ENCODE data around the gene BTBD19.
A peak's percentile ranks its signal among the peaks of the same experiment; 100 is the strongest.

The BTBD19 gene

GRCh38 chr1:44783697-44784093 lies 24.6 kb upstream of the BTBD19 start:
- Histone ChIP-seq H2AK5ac (ENCODE audit: low read length, severe bottlenecking) (peak overlapping the region; percentile 45), H3K14ac (ENCODE audit: low read length in 2 of 2) (no peak overlapping the region), H3K36me3 (ENCODE audit: control insufficient read depth in 1 of 2, insufficient read depth in 2 of 2, low read depth in 1 of 2, low read length in 2 of 2) (peaks cover 23 to 30% of the 10 kb centered on the region in 2 experiments), H3K4me3 (ENCODE audit: insufficient read depth in 1 of 2, low read depth in 1 of 2, low read length in 2 of 2) (peak overlapping the region; percentile 49 to 51), H2BK12ac (ENCODE audit: low read length in 2 of 2) (peak overlapping the region in 1 of 2 experiments; percentile 58), H3K18ac (ENCODE audit: low read depth in 1 of 2, low read length in 2 of 2) (peak overlapping the region; percentile 3 to 81), H3K27me3 (ENCODE audit: control insufficient read depth in 1 of 2, insufficient read depth in 1 of 2, low read length in 2 of 2) (peaks cover 0 to 6% of the 10 kb centered on the region in 2 experiments), H2AFZ (ENCODE audit: low read depth, low read length) (peak overlapping the region; percentile 51), H3K27ac (ENCODE audit: low read length, poor library complexity, severe bottlenecking) (no peak overlapping the region), H3K79me1 (replicated peaks; ENCODE audit: low read length, poor library complexity, severe bottlenecking) (no peaks in the 10 kb centered on the region), H2BK15ac (ENCODE audit: low read depth, poor library complexity, severe bottlenecking) (no peak overlapping the region), H2BK120ac (ENCODE audit: low read depth, low read length) (no peak overlapping the region), H3K9me3 (ENCODE audit: control insufficient read depth, low read length) (no peaks in the 10 kb centered on the region), H3K4me2 (ENCODE audit: low read length, poor library complexity, severe bottlenecking) (peak overlapping the region; percentile 74), H3K4ac (ENCODE audit: low read depth in 1 of 2, low read length in 2 of 2) (no peak overlapping the region), H4K91ac (ENCODE audit: low read length) (peak overlapping the region; percentile 4), H2BK5ac (ENCODE audit: low read depth, low read length, poor library complexity, severe bottlenecking) (no peak overlapping the region), H3K9ac (ENCODE audit: low read length) (peak overlapping the region; percentile 41), H3K23ac (ENCODE audit: low read length in 2 of 2) (peak overlapping the region in 1 of 2 experiments; percentile 37), H4K8ac (ENCODE audit: low read length) (peak overlapping the region; percentile 94), H3K4me1 (ENCODE audit: control insufficient read depth, insufficient read depth, low read depth, low read length) (peaks cover 32% of the 10 kb centered on the region)
- WGBS, result 71% methylated on average over 7 of the region's 8 CpGs
- no peak for DNase-seq

GRCh38 chr1:44784094-44785028 lies 24.0 kb upstream of the BTBD19 start:
- Histone ChIP-seq H3K9me3 (ENCODE audit: control insufficient read depth, low read length) (no peaks in the 10 kb centered on the region), H2BK5ac (ENCODE audit: low read depth, low read length, poor library complexity, severe bottlenecking) (no peak overlapping the region), H3K18ac (ENCODE audit: low read depth in 1 of 2, low read length in 2 of 2) (peak overlapping the region; percentile 72 to 81), H3K9ac (ENCODE audit: low read length) (peak overlapping the region; percentile 41), H3K23ac (ENCODE audit: low read length in 2 of 2) (peak overlapping the region in 1 of 2 experiments; percentile 37), H2BK15ac (ENCODE audit: low read depth, poor library complexity, severe bottlenecking) (no peak overlapping the region), H3K4ac (ENCODE audit: low read depth in 1 of 2, low read length in 2 of 2) (peak overlapping the region; percentile 4 to 15), H3K36me3 (ENCODE audit: control insufficient read depth in 1 of 2, insufficient read depth in 2 of 2, low read depth in 1 of 2, low read length in 2 of 2) (peaks cover 17 to 24% of the 10 kb centered on the region in 2 experiments), H3K27me3 (ENCODE audit: control insufficient read depth in 1 of 2, insufficient read depth in 1 of 2, low read length in 2 of 2) (peaks cover 0 to 6% of the 10 kb centered on the region in 2 experiments), H3K4me2 (ENCODE audit: low read length, poor library complexity, severe bottlenecking) (peak overlapping the region; percentile 74), H3K14ac (ENCODE audit: low read length in 2 of 2) (peak overlapping the region in 1 of 2 experiments; percentile 89), H2BK120ac (ENCODE audit: low read depth, low read length) (peak overlapping the region; percentile 78), H3K27ac (ENCODE audit: low read length, poor library complexity, severe bottlenecking) (no peak overlapping the region), H2BK12ac (ENCODE audit: low read length in 2 of 2) (peak overlapping the region in 1 of 2 experiments; percentile 81), H4K91ac (ENCODE audit: low read length) (peak overlapping the region; percentile 4), H3K4me3 (ENCODE audit: insufficient read depth in 1 of 2, low read depth in 1 of 2, low read length in 2 of 2) (peak overlapping the region; percentile 51 to 62), H4K8ac (ENCODE audit: low read length) (peak overlapping the region; percentile 94), H2AFZ (ENCODE audit: low read depth, low read length) (peak overlapping the region; percentile 51), H2AK5ac (ENCODE audit: low read length, severe bottlenecking) (peak overlapping the region; percentile 9), H3K79me1 (replicated peaks; ENCODE audit: low read length, poor library complexity, severe bottlenecking) (no peaks in the 10 kb centered on the region), H3K4me1 (ENCODE audit: control insufficient read depth, insufficient read depth, low read depth, low read length) (peaks cover 32% of the 10 kb centered on the region)
- DNase-seq, result no peak
- 23% methylated on average over 42 of the region's 71 CpGs for WGBS

GRCh38 chr1:44785029-44785380 lies 23.3 kb upstream of the BTBD19 start:
- Histone ChIP-seq H3K27ac (ENCODE audit: low read length, poor library complexity, severe bottlenecking) (no peak overlapping the region), H2AK5ac (ENCODE audit: low read length, severe bottlenecking) (peak overlapping the region; percentile 67), H3K4me2 (ENCODE audit: low read length, poor library complexity, severe bottlenecking) (no peak overlapping the region), H3K4me3 (ENCODE audit: insufficient read depth in 1 of 2, low read depth in 1 of 2, low read length in 2 of 2) (no peak overlapping the region), H3K27me3 (ENCODE audit: control insufficient read depth in 1 of 2, insufficient read depth in 1 of 2, low read length in 2 of 2) (peaks cover 0 to 6% of the 10 kb centered on the region in 2 experiments), H3K14ac (ENCODE audit: low read length in 2 of 2) (no peak overlapping the region), H2BK12ac (ENCODE audit: low read length in 2 of 2) (no peak overlapping the region), H3K18ac (ENCODE audit: low read depth in 1 of 2, low read length in 2 of 2) (no peak overlapping the region), H4K91ac (ENCODE audit: low read length) (no peak overlapping the region), H2BK15ac (ENCODE audit: low read depth, poor library complexity, severe bottlenecking) (no peak overlapping the region), H3K4me1 (ENCODE audit: control insufficient read depth, insufficient read depth, low read depth, low read length) (peaks cover 32% of the 10 kb centered on the region), H2AFZ (ENCODE audit: low read depth, low read length) (no peak overlapping the region), H3K36me3 (ENCODE audit: control insufficient read depth in 1 of 2, insufficient read depth in 2 of 2, low read depth in 1 of 2, low read length in 2 of 2) (peaks cover 11 to 17% of the 10 kb centered on the region in 2 experiments), H3K9ac (ENCODE audit: low read length) (no peak overlapping the region), H3K23ac (ENCODE audit: low read length in 2 of 2) (no peak overlapping the region), H2BK120ac (ENCODE audit: low read depth, low read length) (no peak overlapping the region), H3K9me3 (ENCODE audit: control insufficient read depth, low read length) (no peaks in the 10 kb centered on the region), H2BK5ac (ENCODE audit: low read depth, low read length, poor library complexity, severe bottlenecking) (no peak overlapping the region), H4K8ac (ENCODE audit: low read length) (no peak overlapping the region), H3K4ac (ENCODE audit: low read depth in 1 of 2, low read length in 2 of 2) (peak overlapping the region in 1 of 2 experiments; percentile 10), H3K79me1 (replicated peaks; ENCODE audit: low read length, poor library complexity, severe bottlenecking) (no peaks in the 10 kb centered on the region)
- no peak for DNase-seq
- 96% methylated on average over 6 of the region's 6 CpGs for WGBS

- peak overlapping the region in 1 of 2 experiments; percentile 14 for H3K23ac ChIP-seq (ENCODE audit: low read length in 2 of 2)
- no peak overlapping the region for H3K27ac ChIP-seq (ENCODE audit: low read length, poor library complexity, severe bottlenecking)
- no peaks in the 10 kb centered on the region for H3K79me1 ChIP-seq (replicated peaks; ENCODE audit: low read length, poor library complexity, severe bottlenecking)
- peak overlapping the region; percentile 64 for H3K9ac ChIP-seq (ENCODE audit: low read length)
- no peaks in the 10 kb centered on the region for H3K9me3 ChIP-seq (ENCODE audit: control insufficient read depth, low read length)
- no peak overlapping the region for H4K91ac ChIP-seq (ENCODE audit: low read length)
- no peak overlapping the region for H4K8ac ChIP-seq (ENCODE audit: low read length)
- peak overlapping the region; percentile 7 for H2AFZ ChIP-seq (ENCODE audit: low read depth, low read length)
- peak overlapping the region; percentile 64 for H2BK15ac ChIP-seq (ENCODE audit: low read depth, poor library complexity, severe bottlenecking)
- H3K4ac ChIP-seq (ENCODE audit: low read depth in 1 of 2, low read length in 2 of 2), result no peak overlapping the region
- H3K18ac ChIP-seq (ENCODE audit: low read depth in 1 of 2, low read length in 2 of 2), result peak overlapping the region in 1 of 2 experiments; percentile 0
- peaks cover 32% of the 10 kb centered on the region for H3K4me1 ChIP-seq (ENCODE audit: control insufficient read depth, insufficient read depth, low read depth, low read length)
- no peak overlapping the region for H3K14ac ChIP-seq (ENCODE audit: low read length in 2 of 2)
- no peak overlapping the region for H2BK5ac ChIP-seq (ENCODE audit: low read depth, low read length, poor library complexity, severe bottlenecking)
- H3K27me3 ChIP-seq (ENCODE audit: control insufficient read depth in 1 of 2, insufficient read depth in 1 of 2, low read length in 2 of 2), result peaks cover 0 to 6% of the 10 kb centered on the region in 2 experiments
- H2BK120ac ChIP-seq (ENCODE audit: low read depth, low read length), result no peak overlapping the region
- peak overlapping the region; percentile 81 for H3K4me2 ChIP-seq (ENCODE audit: low read length, poor library complexity, severe bottlenecking)
- H3K4me3 ChIP-seq (ENCODE audit: insufficient read depth in 1 of 2, low read depth in 1 of 2, low read length in 2 of 2), result peak overlapping the region in 1 of 2 experiments; percentile 69
- 33% methylated on average over 10 of the region's 11 CpGs for WGBS
- H2AK5ac ChIP-seq (ENCODE audit: low read length, severe bottlenecking), result peak overlapping the region; percentile 67
- H3K36me3 ChIP-seq (ENCODE audit: control insufficient read depth in 1 of 2, insufficient read depth in 2 of 2, low read depth in 1 of 2, low read length in 2 of 2), result peaks cover 7 to 11% of the 10 kb centered on the region in 2 experiments
- no peak overlapping the region for H2BK12ac ChIP-seq (ENCODE audit: low read length in 2 of 2)
- DNase-seq, result no peak
Measured at GRCh38 chr1:44785501-44786137, 22.7 kb upstream of the BTBD19 start.

Data from mesenchymal stem cell (in vitro differentiated cells and primary cell).